Left kidney (tissue), 2 donors: Measurements from ENCODE around the gene ANKRD27. TPM values are rescaled to one million over a fixed set of nuclear protein-coding genes. Genes with fewer than 3 reads are reported as not detected.

ENCODE experiments used
- DNase-seq: peaks from one replicate; pipeline ENCODE4 v3.0.0-alpha.2; 2013
- polyA plus RNA-seq: library from polyadenylated mRNA; unstranded; fragments of 120-200 nt; gene quantifications from one replicate; pipeline ENCODE4 v1.2.1, GENCODE V29; 2013; ENCODE audit not compliant: insufficient read length

Gene ANKRD27
- polyA plus RNA-seq, 1 donor, result 18.7 TPM

GRCh38 chr19:32691952-32692726 lies 17.2 kb upstream of the ANKRD27 start:
- DNase-seq, result peak; percentile 40

GRCh38 chr19:32691291-32691951 lies 16.4 kb upstream of the ANKRD27 start, which contains the start of gene NUDT19:
Gene NUDT19 (plus strand): TSS chr19:32691821. CDS start chr19:32691961, 140 bp downstream.
- DNase-seq, result peak; percentile 78

GRCh38 chr19:32688311-32688710 lies 13.3 kb upstream of the ANKRD27 start:
- DNase-seq, result no peak

- DNase-seq, result no peak
These were observed 12.7 kb upstream of the ANKRD27 start for GRCh38 chr19:32687681-32688080.

GRCh38 chr19:32686847-32687475 lies 12.0 kb upstream of the ANKRD27 start:
- no peak for DNase-seq

GRCh38 chr19:32682317-32682716 lies 7.3 kb upstream of the ANKRD27 start:
- no peak for DNase-seq

- no peak for DNase-seq
These were observed 6.0 kb upstream of the ANKRD27 start for GRCh38 chr19:32680986-32681385.

DNA sequence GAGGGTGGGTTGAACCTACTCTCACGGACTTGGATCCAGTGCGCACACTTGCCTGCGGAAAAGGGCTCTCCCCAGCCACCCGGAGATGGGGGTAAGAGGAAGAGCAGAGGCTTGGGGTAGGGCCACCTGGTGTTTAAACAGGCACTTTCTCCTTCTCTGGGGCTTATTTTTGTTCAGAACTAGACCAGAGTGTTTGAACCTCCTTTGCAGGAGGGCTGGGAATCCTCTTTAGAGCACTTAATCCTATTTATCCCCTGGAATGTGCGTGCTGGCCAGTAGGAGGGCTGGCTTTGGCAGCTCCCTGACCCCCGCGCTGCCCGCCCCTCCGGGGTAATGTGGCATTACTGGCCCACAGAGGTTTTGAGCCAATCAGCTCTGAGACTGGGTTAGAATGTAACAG lies 2.7 kb upstream of the ANKRD27 start:
- DNase-seq, result no peak

DNA sequence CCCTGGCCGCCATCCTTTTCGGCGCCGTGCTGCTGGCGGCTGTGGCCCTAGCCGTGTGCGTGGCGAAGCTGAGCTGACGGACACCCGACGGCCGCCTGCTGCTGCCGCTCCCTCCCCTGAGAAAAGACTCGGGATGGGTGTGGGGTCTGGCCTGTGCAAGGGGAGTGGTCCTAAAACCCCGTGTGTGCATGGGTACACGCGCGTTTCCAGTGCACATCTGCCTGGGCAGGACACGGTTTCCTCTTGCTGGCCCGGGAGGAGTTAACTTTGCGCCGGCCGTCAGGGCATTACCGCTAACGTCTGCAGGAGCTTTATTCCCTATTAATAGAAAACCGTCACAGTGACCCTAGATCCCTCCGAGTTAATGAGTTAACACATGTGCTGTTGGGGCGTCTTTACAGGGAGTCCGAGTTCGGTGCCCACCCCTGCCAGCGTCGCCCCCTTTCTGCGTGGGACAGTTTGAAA lies 1.9 kb upstream of the ANKRD27 start:
- no peak for DNase-seq

- no peak for DNase-seq
These were observed 1.4 kb upstream of the ANKRD27 start for GRCh38 chr19:32676186-32676894.

DNA sequence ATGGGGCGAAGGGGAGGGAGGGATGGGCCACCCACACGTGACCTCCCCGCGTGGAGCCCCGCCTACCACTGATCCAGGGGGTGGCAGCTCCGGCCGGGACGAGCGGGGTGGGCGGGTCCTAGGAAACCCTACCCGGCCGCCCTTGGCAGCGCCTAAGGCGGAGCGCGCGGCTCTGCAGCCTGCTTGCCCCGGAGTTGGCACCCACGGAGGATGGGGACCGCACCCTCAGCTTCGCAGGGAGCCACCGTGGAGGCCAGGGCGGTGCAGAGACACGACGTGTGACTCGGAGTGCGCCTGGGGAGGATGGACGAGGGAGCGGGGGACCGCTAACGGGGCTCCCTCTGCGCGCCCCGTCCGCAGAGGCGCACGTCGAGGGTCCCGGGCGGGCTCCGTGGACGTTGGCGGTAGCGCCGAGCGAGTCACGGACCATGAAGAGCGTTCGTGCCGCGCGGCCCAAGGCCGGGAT lies 773 bp upstream of the ANKRD27 start, which contains the start of gene RGS9BP:
Gene RGS9BP, plus strand, starts transcription at position 129 of the 466 bp plus-strand sequence. CDS start 416 bp downstream, outside the sequence.
- no peak for DNase-seq

DNA sequence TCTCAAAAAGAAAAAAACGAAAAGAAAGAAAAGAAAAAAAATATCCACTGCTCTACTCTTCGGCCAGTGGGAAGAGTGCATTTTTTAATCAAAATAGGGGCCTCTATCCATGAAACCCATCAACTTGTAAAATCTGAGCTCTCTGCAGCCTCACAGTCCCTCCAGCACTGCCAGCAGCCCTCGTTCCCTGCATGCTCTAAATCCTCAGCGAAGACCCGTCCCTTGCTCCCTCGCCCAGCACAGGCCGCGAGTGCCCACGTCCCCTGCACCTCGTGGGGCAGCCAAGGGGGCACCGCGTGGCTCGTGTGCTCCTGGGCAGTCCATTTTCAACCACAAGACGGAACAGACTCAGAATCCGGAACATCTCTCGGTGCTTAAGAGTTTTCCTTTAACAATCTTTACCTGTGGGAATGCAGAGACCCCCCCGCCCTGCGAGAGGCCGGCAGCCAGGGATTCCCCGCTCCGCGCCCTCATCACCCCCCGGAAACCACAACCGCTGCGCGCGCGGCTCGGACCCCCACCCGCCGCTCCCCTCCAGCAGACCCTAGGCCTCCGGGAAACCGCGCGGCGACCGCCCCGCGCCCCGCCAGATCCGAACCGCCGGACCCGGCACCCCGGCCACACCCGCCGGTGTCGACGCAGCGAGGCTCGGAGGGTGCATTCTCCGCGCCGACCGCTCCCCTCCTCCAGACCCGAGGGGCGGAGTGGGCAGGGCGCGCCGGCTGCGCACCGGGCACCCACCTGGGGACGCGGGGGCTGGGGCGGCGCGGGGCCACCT lies 638 bp downstream of the ANKRD27 start:
- no peak for DNase-seq

DNA sequence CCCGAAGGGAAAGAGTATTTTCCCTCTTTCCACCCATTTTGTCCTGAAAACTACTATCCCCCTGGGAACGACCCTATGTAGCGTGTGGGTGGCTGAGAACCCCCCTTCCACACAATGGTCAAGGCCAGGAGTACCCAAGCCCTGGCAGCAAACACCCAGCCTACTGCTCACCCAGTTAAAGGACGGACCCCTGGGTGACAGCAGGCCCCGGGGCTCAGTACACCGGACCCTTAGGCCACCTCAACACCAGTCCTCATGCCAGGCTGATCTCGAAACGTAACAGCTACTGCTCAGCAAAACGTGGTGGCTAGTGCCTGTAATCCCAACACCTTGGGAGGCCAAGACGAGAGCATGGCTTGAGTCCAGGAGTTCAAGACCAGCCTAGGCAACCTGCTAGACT lies 1.4 kb downstream of the ANKRD27 start:
- no peak for DNase-seq

DNA sequence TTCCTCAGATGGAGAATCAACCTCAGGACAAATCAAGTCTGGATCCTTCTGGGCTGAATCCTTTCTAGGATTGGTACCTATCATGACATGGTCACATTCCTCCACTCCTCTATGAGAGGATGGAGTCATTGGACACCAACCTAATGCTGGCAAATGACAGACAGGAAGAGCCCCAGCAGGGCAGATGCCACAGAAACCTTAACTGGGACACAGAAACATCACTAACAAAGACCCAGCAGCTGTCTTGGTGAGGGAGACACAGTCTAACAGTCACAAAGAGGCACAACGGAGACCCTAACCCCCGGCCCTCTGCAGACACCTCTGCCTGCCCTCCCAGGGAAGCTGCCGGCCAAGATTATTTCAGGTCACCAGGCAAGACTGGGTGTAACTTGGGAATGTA lies 2.1 kb downstream of the ANKRD27 start:
- no peak for DNase-seq

DNA sequence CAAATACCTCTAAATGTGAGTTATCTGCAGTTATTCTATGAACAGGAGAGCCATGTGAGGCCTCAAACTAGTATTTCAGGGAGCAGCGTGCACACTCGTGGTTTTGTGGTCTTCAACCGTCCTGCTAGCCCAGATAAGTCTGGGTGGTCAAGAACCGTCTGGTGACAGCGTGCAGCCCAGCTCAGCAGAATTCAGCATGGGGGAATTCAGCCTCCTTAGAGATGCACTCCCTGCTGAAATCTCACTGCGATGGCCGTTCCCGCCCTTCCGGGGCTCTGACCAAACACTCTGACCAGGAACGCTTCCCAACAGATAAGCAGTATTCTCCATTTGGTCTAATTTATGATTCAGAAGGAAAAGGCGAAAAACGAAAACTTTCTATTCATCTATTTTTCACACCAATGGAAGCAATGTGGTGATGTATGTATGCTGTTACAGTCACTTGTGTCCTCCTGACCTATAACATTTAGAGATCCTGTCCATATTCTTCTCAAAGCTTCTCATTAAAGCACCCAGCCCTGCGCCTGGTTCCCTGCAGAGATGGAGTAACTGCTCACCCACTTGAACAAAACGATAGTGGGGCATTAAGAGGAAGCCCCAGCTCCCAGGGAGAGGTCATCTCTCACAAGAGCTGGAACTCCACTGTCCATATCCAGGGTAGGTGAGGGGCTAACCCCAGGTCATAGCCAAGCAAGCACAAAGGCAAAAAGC lies 2.9 kb downstream of the ANKRD27 start:
- DNase-seq, result no peak

GRCh38 chr19:32669310-32669709 lies 5.7 kb downstream of the ANKRD27 start:
- no peak for DNase-seq

DNA sequence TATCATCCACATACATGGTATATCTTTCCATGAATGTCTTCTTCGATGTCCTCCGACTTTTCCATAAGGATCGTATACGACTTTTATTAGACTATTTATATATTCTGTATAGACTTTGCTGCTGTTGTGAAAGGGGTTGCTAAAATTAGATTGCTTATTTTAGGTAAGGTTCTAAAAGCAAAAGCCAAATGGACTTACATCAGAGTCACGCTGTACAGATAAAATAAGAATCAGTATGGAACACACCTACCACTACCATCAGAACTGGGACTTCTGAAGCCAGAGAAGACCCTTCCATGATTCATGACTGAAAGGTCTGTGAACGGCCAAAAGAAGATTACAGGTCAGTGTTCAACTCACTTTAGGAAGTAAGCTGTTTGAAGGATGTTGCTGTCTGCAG lies 8.9 kb downstream of the ANKRD27 start:
- DNase-seq, result no peak

DNA sequence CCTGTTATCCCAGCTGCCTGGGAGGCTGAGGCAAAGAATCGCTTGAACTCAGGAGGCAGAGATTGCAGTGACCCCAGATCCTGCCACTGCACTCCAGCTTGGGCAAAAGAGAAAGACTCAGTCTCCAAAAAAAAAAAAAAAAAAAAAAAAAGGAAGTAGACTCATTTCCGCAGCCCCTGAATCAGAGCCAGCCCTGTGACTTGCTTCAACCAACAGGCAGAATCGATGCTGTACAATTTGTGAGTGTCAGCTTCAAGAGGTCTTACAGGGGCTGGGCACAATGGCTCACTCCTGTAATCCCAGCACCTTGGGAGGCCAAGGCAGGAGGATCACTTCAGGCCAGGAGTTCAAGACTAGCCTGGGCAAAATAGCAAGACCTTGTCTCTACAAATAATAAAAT lies 12.8 kb downstream of the ANKRD27 start:
- DNase-seq, result no peak

DNA sequence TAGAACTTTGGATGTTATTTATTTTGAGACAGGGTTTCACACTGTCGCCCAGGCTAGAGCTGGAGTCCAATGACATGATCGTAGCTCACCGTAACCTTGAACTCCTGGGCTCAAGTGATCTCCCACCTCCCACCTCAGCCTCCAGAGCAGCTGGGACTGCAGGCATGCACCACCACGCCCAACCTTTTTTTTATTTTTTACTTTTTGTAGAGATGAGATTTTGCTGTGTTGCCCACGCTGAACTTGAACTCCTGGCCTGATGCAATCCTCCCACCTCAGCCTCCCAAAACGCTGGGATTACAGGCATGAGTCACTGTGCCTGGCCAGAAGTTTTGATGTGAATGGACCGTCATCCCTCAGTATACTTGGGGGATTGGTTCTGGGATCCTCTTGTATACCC lies 13.7 kb downstream of the ANKRD27 start:
- no peak for DNase-seq

GRCh38 chr19:32658527-32658926 lies 16.5 kb downstream of the ANKRD27 start:
- no peak for DNase-seq

DNA sequence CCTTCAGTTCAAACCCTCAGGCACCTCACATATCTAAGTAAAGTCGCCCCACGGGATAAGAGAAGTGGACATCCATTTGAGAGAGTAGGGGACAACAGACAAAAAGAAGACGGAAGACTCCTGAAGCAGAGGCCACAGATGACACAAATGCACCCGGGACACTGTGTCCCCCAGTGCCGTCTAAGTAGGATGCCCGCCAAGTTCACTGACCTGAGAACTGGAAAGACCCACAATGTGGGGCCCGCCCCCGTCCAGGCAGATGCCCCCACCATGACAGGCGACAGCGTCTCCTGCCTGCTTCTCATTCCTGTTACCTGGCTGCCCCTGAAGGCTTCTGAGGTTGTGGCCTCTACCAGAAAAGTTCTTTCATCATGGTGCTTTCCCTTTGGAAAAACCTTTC lies 16.9 kb downstream of the ANKRD27 start:
- no peak for DNase-seq
